B cell (primary cell): ENCODE measurements around the gene FYCO1. TPM values are rescaled to one million over a fixed set of nuclear protein-coding genes. Genes with fewer than 3 reads are reported as not detected.

Experiments
- ATAC-seq: fragments of 200-7000 bp; cut with Tn5 transposase; one replicate; pipeline ENCODE4 v1.10.0; 2021; ENCODE audit warnings: low read depth, mild to moderate bottlenecking, moderate number of reproducible peaks, moderate library complexity
- CTCF ChIA-PET: fragments of 350-600 bp; sonication (Branson Sonifier 250); formaldehyde crosslinking; loops from one replicate; lab custom pipeline; 2021; ENCODE audit warnings: antibody characterized with exemption, inconsistent platforms; lab: Charles Lee
- POLR2A ChIA-PET: fragments of 350-600 bp; sonication (Branson Sonifier 250); formaldehyde crosslinking; loops from one replicate; lab custom pipeline; 2021; ENCODE audit warnings: antibody characterized with exemption; lab: Charles Lee
- DNase-seq: peaks from one replicate; pipeline ENCODE4 v3.0.0; 2013
- H2AFZ ChIP-seq: 2 replicates; pipeline ENCODE4 v1.6.1; 2012; ENCODE audit warnings: mild to moderate bottlenecking, low read depth, low read length; ENCODE audit not compliant: insufficient read depth, poor library complexity, severe bottlenecking
- H3K27ac ChIP-seq, 2 donors: 1 replicate in 1 of 2; 2 replicates in 1 of 2; pipeline ENCODE4 v1.5.1; 2012 to 2013; ENCODE audit warnings: low read length in 2 of 2, mild to moderate bottlenecking in 2 of 2, moderate library complexity in 1 of 2
- H3K27me3 ChIP-seq, 4 experiments: fragments of 200-600 bp in 1 of 4; sonication (generic) in 1 of 4; replicated peaks in 1 of 4; 1 replicate in 2 of 4; 2 replicates in 2 of 4; pipeline versions ENCODE4 v1.6.1 to v1.7.0; 2013 to 2016; ENCODE audit warnings: low read length in 3 of 4, mild to moderate bottlenecking in 2 of 4, mixed read lengths in 1 of 4, moderate library complexity in 1 of 4; ENCODE audit not compliant: insufficient read depth in 4 of 4, control insufficient read depth in 3 of 4; ENCODE audit errors: control extremely low read depth in 1 of 4
- H3K36me3 ChIP-seq, 2 experiments: replicated peaks in 1 of 2; 1 replicate in 1 of 2; 2 replicates in 1 of 2; pipeline versions ENCODE4 v1.6.1 to v1.7.1; 2013; ENCODE audit warnings: low read length in 1 of 2; ENCODE audit not compliant: insufficient read depth in 2 of 2, control insufficient read depth in 1 of 2; ENCODE audit errors: control extremely low read depth in 1 of 2, extremely low read depth in 1 of 2
- H3K4me1 ChIP-seq, 2 donors: fragments of 200-600 bp in 1 of 2; sonication (generic) in 1 of 2; 1 replicate in 1 of 2; 2 replicates in 1 of 2; pipeline versions ENCODE4 v1.5.1 to v1.6.1; 2013 to 2017; ENCODE audit warnings: low read length in 2 of 2; ENCODE audit not compliant: control insufficient read depth in 2 of 2, insufficient read depth in 2 of 2
- H3K4me2 ChIP-seq: replicated peaks from 2 replicates; pipeline ENCODE3; 2012; ENCODE audit warnings: mild to moderate bottlenecking, low read depth, low read length; ENCODE audit not compliant: poor library complexity, severe bottlenecking
- H3K4me3 ChIP-seq, 5 experiments: fragments of 200-600 bp in 1 of 5; sonication (generic) in 1 of 5; 1 replicate in 3 of 5; 2 replicates in 2 of 5; pipeline versions ENCODE4 v1.5.1 to v1.7.0; 2011 to 2016; ENCODE audit warnings: low read length in 4 of 5, mild to moderate bottlenecking in 4 of 5, low read depth in 2 of 5, control low read depth in 1 of 5, moderate library complexity in 1 of 5; ENCODE audit not compliant: insufficient read depth in 1 of 5; ENCODE audit errors: control extremely low read depth in 1 of 5, extremely low read depth in 1 of 5
- H3K79me2 ChIP-seq: fragments of 200-600 bp; sonication (generic); one replicate; pipeline ENCODE4 v1.6.0; 2016; ENCODE audit warnings: low read length; ENCODE audit not compliant: control insufficient read depth, insufficient read depth
- H3K9ac ChIP-seq: fragments of 200-600 bp; sonication (generic); 2 replicates; pipeline ENCODE4 v1.6.1; 2017; ENCODE audit warnings: mild to moderate bottlenecking, low read length, moderate library complexity
- H3K9me3 ChIP-seq, 3 donors: one replicate each; pipeline versions ENCODE4 v1.6.1 to v1.7.1; 2013; ENCODE audit warnings: low read length in 2 of 3; ENCODE audit not compliant: control insufficient read depth in 2 of 3, insufficient read depth in 1 of 3; ENCODE audit errors: control extremely low read depth in 1 of 3
- H4K20me1 ChIP-seq: 2 replicates; pipeline ENCODE4 v1.6.0; 2012; ENCODE audit warnings: mild to moderate bottlenecking, low read length; ENCODE audit not compliant: insufficient read depth, control insufficient read depth, poor library complexity, severe bottlenecking
- H3K27ac Mint-ChIP-seq: one replicate; pipeline ENCODE4 v1.8.0; 2021; ENCODE audit warnings: mixed read lengths
- H3K27me3 Mint-ChIP-seq: one replicate; pipeline ENCODE4 v1.8.0; 2021; ENCODE audit warnings: mixed read lengths
- H3K4me1 Mint-ChIP-seq: one replicate; pipeline ENCODE4 v1.8.0; 2021; ENCODE audit warnings: mixed read lengths
- H3K4me3 Mint-ChIP-seq: one replicate; pipeline ENCODE4 v1.8.0; 2021; ENCODE audit warnings: mixed read lengths
- H3K9me3 Mint-ChIP-seq: one replicate; pipeline ENCODE4 v1.8.0; 2022; ENCODE audit warnings: mixed read lengths; ENCODE audit not compliant: insufficient read depth
- CTCF ChIP-seq: fragments of 200-600 bp; IDR thresholded peaks from one replicate; pipeline ENCODE4 v1.8.0; 2022; ENCODE audit warnings: antibody characterized with exemption, mild to moderate bottlenecking
- EZH2 ChIP-seq: IDR thresholded peaks from 2 replicates; pipeline ENCODE4 v1.6.1; 2012; ENCODE audit warnings: borderline replicate concordance, low read depth, mild to moderate bottlenecking, moderate library complexity, low read length; ENCODE audit not compliant: insufficient read depth, poor library complexity, severe bottlenecking
- WGBS: methylation state at CpG from one replicate; pipeline ENCODE4 v1.1.5; 2013; ENCODE audit warnings: missing lambda C conversion rate; ENCODE audit not compliant: insufficient coverage; 5-methylcytosine and 5-hydroxymethylcytosine counted together
- intact Hi-C: fragments of 100-400 bp; cut with micrococcal nuclease; formaldehyde crosslinking; loops from one replicate; pipeline ENCODE4 v1.10.0; 2022
- polyA plus RNA-seq: library from polyadenylated mRNA; depleted of rRNA; stranded (reverse); fragments of >200 nt; gene quantifications from 2 replicates; pipeline ENCODE4 v1.2.3, GENCODE V29; 2012
- total RNA-seq, 2 donors: library from RNA; stranded (reverse); fragments of 120-200 nt in 1 of 2; gene quantifications; 1 replicate in 1 of 2; 2 replicates in 1 of 2; pipeline versions ENCODE4 v1.2.3 to v1.2.4, GENCODE V29; 2013 to 2022

The FYCO1 gene
- total and polyA plus RNA-seq, 2 donors (not counting 1 experiment from before 2014, with no cell fraction given) = 5.4 to 16.7 TPM

- intact Hi-C loops = no loop called here
- H3K27me3 Mint-ChIP-seq = no peaks in the 10 kb centered on the region
- Histone ChIP-seq H3K9me3 (no peaks in the 10 kb centered on the region), H3K79me2 (no peaks in the 10 kb centered on the region), H2AFZ (no peak overlapping the region), H3K4me1 (peaks cover 7 to 11% of the 10 kb centered on the region in 2 donors), H3K9ac (no peak overlapping the region), H3K4me2 (no peak overlapping the region), H3K36me3 (peaks cover 9 to 59% of the 10 kb centered on the region in 2 experiments), H4K20me1 (no peaks in the 10 kb centered on the region), H3K27me3 (no peaks in the 10 kb centered on the region), H3K4me3 (no peak overlapping the region), H3K27ac (no peak overlapping the region)
- no peak for ATAC-seq
- no peak for TF ChIP-seq CTCF
- no peak for TF ChIP-seq EZH2
- ChIA-PET POLR2A (no interaction called here), CTCF (interaction anchor here (0.6 to 1.7 kb wide), 3 partner anchors 100 to 466 kb away, joined by 3 to 4 read pairs (median 3); no protein-coding TSS in a partner anchor)
- H3K4me3 Mint-ChIP-seq = no peak overlapping the region
- DNase-seq = no peak
- WGBS = 93% methylated on average over 5 of the region's 6 CpGs
- no peak overlapping the region for H3K27ac Mint-ChIP-seq
- peaks cover 22% of the 10 kb centered on the region for H3K4me1 Mint-ChIP-seq
- H3K9me3 Mint-ChIP-seq = no peaks in the 10 kb centered on the region
These were observed 19.2 kb downstream of the FYCO1 start for GRCh38 chr3:45976191-45977091.

- DNase-seq (no peak), ATAC-seq (no peak)
- H3K27me3 ChIP-seq = no peaks in the 10 kb centered on the region
- ChIA-PET POLR2A (no interaction called here), CTCF (interaction anchor here (0.6 to 1.7 kb wide), 2 partner anchors 101 to 466 kb away, joined by 3 to 4 read pairs; no protein-coding TSS in a partner anchor)
- no peak overlapping the region for H3K27ac ChIP-seq
- Mint-ChIP-seq H3K9me3 (no peaks in the 10 kb centered on the region), H3K4me3 (no peak overlapping the region), H3K27ac (no peak overlapping the region), H3K27me3 (no peaks in the 10 kb centered on the region), H3K4me1 (peaks cover 18% of the 10 kb centered on the region)
- no peaks in the 10 kb centered on the region for H3K79me2 ChIP-seq
- no peak overlapping the region for H3K9ac ChIP-seq
- H3K4me2 ChIP-seq = no peak overlapping the region
- intact Hi-C loops = no loop called here
- peaks cover 8 to 55% of the 10 kb centered on the region in 2 experiments for H3K36me3 ChIP-seq
- no peak overlapping the region for H2AFZ ChIP-seq
- WGBS = no CpG with 5 or more reads among the region's 5 CpGs
- H3K4me1 ChIP-seq = peaks cover 7 to 11% of the 10 kb centered on the region in 2 donors
- no peak overlapping the region for H3K4me3 ChIP-seq
- H4K20me1 ChIP-seq = no peaks in the 10 kb centered on the region
- TF ChIP-seq CTCF = no peak
- no peak for TF ChIP-seq EZH2
- H3K9me3 ChIP-seq = no peaks in the 10 kb centered on the region
These were observed 19.9 kb downstream of the FYCO1 start for GRCh38 chr3:45975686-45976085.
